Measurements from ENCODE around the gene PARP9.
"Not testable (repeated sequence)": the region's sequence is repeated elsewhere in the genome, so short reads cannot be mapped to it uniquely, and the experiment has no call there.

PARP9 gene

DNA sequence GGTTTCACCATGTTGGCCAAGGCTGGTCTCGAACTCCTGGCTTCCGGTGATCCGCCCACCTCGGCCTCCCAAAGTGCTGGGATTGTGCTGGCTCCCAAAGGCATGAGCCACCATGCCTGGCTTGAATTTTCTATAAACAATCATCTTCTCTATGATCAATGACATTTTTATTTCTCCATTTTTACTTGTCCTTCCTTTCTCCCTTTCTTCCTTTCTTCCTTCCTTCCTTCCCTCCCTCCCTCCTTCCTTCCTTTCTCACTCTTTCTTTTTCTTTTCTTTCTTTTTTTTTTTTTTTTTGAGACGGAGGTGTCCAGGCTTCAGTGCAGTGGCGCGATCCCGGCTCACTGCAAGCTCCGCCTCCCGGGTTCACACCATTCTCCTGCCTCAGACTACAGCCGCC is 40.8 kb downstream of the PARP9 start:
- DNase-seq (ENCODE audit: extremely low read depth in 1 of 2, low read depth in 1 of 2): no peak

DNA sequence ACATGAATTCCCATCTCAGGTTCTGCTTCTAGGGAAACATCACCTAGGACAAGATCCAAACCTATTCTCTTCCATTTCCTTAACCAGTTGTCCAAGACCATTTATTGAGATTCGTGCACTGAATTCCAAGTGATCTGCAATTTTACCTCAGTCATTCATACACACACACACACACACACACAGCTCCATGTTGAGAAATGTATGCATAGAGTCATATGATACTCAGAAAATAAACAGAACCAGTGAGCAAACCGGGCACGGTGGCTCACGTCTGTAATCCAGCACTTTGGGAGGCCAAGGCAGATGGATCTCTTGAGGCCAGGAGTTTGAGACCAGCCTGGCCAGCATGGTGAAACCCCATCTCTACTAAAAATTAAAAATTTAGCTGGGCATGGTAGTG is 43.2 kb downstream of the PARP9 start:
- no peak for DNase-seq (ENCODE audit: extremely low read depth in 1 of 2, low read depth in 1 of 2)

DNA sequence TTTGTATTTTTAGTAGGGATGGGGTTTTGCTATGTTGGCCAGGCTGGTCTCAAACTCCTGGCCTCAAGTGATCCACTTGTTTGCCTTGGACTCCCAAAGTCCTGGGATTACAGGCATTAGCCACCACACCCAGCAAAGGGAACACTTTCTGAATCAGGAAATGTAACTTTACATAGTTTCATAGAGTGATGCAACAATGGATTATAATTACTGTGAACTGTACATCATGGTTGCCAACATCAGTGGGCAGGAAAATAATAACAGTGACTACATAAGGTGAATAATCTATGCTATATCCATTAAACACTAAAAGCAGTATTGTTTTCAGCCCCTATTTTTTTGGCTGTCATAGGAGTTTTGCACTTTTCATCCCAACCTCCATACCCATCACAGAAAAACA is 44.4 kb downstream of the PARP9 start:
- no peak for DNase-seq (ENCODE audit: extremely low read depth in 1 of 2, low read depth in 1 of 2)

- no peak for DNase-seq (ENCODE audit: extremely low read depth in 1 of 2, low read depth in 1 of 2)
These were observed 47.2 kb downstream of the PARP9 start for GRCh38 chr3:122516846-122517360.

DNA sequence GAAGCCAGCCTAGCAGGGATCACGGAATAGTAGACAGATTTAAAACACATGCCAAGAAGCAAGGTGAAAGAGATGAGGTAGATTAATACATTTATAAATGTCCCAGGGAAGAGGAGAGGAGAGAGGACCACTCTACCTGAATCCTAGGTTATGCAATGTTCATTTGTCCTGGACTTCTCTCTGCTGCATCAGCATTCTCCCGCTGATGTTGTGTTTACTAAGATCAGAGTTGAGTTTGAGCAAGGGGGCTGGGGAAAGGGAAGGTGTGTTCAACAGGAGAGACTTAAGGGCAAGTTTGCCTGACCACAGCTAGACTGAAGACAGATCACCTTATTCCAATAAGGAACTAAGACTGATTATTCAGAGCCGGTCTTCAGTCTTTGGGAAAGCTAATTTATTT is 48.2 kb downstream of the PARP9 start:
- no peak for DNase-seq (ENCODE audit: extremely low read depth in 1 of 2, low read depth in 1 of 2)

DNA sequence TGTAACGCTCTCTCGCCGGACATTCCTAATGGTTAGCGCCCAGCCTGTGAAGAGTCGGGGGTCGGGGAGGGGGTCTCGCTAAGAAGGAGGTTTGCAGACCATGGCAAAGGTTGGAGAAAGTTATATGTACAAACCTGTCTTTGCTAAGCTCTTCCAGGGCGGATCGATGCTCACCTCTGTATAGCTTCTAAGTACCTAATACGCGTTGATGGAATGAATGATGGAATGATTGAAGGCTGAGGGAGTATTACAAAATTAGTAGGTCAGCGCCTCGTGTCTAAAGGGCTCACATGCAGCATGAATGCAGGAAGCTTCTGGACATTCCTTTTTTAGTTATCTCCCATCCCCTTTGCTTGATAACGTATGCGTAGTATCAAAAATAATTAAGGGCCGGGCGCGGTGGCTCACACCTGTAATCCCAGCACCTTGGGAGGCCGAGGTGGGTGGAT is 49.1 kb downstream of the PARP9 start:
- no peak for DNase-seq (ENCODE audit: extremely low read depth in 1 of 2, low read depth in 1 of 2)

- DNase-seq (ENCODE audit: extremely low read depth in 1 of 2, low read depth in 1 of 2): peak; percentile 80
These were observed 49.7 kb downstream of the PARP9 start, which contains the start of gene KPNA1 for GRCh38 chr3:122514123-122515019. KPNA1 (minus strand) TSS chr3:122514939; CDS start chr3:122496565, 18,374 bp downstream.

DNA sequence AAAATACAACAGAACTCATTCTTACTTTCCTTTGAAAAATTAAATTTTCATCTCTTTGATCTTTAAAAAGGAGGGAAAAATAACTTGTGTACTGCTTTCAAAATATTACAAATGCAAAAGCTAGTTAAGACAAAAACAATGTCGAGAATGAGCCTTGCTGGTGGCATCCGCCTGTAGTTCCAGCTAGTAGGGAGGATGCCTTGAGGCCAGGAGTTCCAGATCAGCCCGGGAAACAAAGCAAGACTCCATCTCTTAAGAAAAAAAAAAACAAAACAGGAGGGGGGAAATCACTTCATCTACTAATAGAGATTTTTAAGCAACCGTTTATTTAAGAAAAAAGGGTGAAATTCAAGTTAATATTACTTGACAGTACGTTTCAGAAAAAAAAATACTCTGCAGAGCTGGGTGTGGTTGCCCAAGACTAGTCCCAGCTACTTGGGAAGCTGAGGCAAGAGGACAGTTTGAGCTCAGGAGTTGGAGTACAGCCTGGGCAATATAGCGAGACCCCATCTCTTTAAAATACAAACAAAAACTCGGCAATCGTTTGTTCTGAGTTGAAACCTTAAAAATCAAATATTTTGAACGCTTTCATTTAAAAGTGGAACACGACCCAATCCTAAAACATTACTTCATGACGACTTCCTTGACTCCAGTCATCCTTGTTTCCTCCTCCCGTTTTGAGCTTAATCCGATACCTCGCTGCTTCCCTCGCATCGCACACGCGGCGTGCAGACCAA is 50.5 kb downstream of the PARP9 start:
- no peak for DNase-seq (ENCODE audit: extremely low read depth in 1 of 2, low read depth in 1 of 2)

- no peak for DNase-seq (ENCODE audit: extremely low read depth in 1 of 2, low read depth in 1 of 2)
These were observed 51.8 kb downstream of the PARP9 start for GRCh38 chr3:122512284-122512683.

DNA sequence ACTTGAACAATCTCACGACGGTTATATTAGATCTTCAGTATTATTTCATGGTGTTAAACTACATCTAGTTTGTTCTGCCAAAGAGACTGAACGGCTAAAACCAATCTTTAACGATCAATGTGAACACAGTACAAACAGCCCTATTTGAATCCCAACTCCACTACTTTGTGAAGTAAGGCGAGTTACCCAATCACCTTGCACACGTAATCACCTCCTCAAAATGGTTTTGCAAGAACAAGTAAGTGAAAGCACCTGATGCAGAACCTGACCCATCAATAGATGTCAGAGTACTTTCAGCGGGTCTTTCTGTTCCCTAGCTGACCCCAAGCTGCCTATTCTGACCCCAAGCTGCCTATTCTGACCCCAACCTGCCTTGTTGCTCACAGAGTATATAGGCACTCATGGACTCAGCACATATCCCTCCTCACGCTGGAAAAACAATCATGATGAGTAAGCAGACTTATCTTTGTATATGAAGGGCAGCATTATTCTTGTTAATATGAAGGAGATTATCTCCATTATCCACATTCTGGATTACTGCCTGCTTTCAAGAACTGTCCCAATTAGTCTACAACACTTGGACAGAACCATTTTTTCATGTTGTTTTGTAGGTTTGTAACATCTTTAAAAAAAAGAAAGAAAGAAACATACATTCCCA is 53.1 kb downstream of the PARP9 start:
- DNase-seq (ENCODE audit: extremely low read depth in 1 of 2, low read depth in 1 of 2): no peak

DNA sequence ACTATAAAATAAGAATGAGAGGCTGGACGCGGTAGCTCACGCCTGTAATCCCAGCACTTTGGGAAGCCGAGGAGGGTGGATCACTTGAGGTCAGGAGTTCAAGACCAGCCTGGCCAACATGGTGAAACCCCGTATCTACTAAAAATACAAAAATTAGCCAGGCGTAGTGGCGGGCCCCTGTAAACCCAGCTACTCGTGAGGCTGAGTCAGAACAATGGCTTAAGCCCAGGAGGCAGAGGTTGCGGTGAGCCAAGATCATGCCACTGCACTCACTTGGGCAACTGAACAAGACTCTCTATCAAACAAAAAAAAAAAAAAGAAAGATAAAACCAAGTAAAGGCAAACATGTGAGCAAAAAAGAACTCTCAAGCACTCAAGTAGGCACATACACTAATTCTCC is 55.2 kb downstream of the PARP9 start:
- DNase-seq (ENCODE audit: extremely low read depth in 1 of 2, low read depth in 1 of 2): not testable (repeated sequence)

GRCh38 chr3:122508135-122508914 is 55.8 kb downstream of the PARP9 start:
- no peak for DNase-seq (ENCODE audit: extremely low read depth in 1 of 2, low read depth in 1 of 2)

GRCh38 chr3:122506450-122506849 is 57.6 kb downstream of the PARP9 start:
- DNase-seq (ENCODE audit: extremely low read depth in 1 of 2, low read depth in 1 of 2): no peak

DNA sequence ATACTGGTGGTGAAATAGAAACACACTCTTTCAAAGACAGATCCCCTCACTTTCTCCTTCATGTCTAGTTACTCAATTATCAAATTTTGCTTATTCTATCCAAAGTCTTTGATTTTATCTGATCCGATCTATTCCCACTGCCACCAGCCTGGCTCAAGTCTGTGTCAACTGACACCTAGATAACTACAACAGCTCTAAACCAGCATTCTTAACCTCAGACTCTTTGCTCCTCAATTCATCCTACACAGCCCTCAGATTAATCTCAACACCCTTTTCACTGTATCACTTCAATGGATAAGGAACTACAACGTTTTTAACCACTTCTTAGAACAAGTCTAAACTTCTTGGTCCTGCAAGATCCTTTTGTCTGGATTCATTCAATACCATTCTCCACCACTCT is 58.4 kb downstream of the PARP9 start:
- no peak for DNase-seq (ENCODE audit: extremely low read depth in 1 of 2, low read depth in 1 of 2)

DNA sequence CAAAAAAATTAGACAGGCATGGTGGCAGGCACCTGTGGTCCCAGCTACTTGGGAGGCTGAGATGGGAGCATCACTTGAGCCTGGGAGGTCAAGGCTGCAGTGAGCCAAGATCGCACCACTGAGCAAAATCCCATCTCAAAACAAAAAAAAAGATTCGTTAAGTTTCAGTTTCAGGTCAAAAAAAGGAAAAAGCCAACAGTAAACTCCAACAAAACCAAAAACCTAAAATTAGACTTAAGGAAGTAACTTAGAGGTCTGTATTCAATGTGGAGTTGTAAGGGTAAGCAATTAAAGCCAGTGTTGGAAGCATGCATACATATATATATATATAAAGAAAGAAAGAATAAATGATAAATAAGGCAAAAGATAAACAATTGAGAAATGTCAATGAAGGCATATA is 61.2 kb downstream of the PARP9 start:
- no peak for DNase-seq (ENCODE audit: extremely low read depth in 1 of 2, low read depth in 1 of 2)

DNA sequence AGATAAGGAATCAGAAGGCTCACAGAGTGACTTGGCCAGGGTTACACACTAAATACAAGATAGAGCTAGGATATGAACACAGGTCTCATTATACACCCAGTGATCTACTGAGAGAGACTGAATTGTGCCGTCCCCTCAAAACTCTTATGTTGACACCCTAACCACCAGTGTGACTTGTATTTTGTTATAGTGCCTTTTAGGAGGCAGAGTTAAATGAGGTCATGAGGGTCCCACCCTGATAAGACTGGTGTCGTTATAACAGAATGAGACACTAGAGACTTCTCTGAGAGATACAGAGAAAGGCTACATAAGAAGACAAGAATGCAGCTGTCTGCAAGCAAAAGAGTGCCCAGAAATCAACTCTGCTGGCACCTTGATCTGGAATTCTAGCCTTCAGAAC is 62.0 kb downstream of the PARP9 start:
- no peak for DNase-seq (ENCODE audit: extremely low read depth in 1 of 2, low read depth in 1 of 2)

DNA sequence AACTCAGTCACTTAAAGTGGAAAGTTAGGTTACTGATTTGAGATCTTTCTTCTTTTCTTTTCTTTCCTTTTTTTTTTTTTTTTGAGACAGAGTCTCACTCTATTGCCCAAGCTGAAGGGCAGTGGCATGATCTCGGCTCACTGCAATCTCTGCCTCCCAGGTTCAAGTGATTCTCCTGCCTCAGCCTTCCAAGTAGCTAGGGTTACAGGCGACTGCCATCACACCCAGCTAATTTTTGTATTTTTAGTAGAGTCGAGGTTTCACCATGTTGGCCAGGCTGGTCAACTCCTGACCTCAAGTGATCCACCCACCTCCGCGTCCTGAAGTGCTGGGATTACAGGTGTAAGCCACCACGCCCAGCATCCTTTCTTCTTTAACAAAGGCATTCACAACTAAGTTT is 63.1 kb downstream of the PARP9 start:
- DNase-seq (ENCODE audit: extremely low read depth in 1 of 2, low read depth in 1 of 2): not testable (repeated sequence)

DNA sequence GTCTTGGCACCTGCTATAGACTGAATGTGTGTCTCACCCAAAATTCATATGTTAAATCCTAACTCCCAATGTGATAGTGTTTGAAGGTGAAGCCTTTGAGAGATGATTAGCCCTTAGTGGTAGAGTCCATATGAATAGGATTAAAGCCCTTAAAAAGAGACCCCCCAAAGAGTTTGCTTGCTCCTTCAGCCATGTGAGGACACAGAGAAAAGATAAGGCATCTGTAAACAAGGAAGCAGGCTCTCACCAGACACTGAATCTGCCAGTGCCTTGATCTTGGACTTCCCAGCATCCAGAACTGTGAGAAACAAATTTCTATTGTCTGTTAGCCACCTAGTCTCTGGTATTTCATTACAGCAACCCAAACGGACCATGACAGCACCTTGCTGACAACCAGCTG is 65.9 kb downstream of the PARP9 start:
- no peak for DNase-seq (ENCODE audit: extremely low read depth in 1 of 2, low read depth in 1 of 2)

GRCh38 chr3:122497425-122497824 is 66.7 kb downstream of the PARP9 start:
- peak in 1 of 2 donors; percentile 30 for DNase-seq (ENCODE audit: extremely low read depth in 1 of 2, low read depth in 1 of 2)

GRCh38 chr3:122496508-122496907 is 67.6 kb downstream of the PARP9 start:
- no peak for DNase-seq (ENCODE audit: extremely low read depth in 1 of 2, low read depth in 1 of 2)
